ENCODE results near the gene MT1HL1.
"Not testable (repeated sequence)": the region's sequence is repeated elsewhere in the genome, so short reads cannot be mapped to it uniquely, and the experiment has no call there.

Gene MT1HL1

DNA sequence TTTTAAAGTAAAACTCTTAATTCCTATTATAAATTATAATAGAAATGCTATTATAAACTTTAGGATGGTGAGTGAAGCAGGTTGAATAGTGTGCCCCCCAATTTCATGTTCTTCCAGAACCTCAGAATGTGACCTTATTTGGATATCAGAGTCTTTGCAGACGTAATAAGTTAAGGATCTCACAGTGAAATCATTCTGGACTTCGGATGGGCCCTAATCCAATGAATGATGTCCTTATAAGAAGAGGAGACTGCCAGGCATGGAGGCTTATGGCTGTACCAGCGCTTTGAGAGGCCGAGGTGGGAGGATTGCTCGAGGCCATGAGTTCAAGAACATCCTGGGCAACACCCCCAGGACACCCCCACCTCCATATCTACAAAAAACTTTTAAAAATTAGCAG, 9.4 kb upstream of the MT1HL1 start:
- DNase-seq = no peak

DNA sequence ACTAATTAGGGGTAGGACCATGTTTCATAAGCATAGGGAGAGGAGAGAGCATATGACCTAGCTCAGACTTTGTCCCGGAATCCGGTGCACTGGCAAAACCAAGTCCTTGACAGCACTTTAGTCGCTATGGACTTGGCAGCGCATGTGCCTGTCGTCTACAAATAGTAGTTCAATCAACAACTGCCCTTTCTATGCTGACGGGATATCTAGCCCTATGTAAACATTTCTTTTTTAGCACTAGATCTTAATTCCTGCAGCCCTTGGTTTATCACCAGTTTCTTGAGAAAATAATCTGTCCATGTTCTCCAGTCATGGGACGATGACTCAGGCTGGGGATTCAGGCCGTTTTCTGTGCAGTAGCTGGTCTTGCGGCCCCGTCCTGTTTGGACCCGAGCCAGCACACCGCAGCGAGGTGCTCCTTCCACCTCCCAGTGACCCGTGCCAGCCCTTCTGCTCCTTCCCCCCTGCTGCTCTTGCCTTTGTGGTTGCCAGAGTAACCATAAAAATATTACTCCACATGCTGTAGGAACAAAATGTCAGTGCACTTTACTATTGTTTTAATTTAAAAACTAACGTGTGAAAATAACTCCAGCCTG, 8.6 kb upstream of the MT1HL1 start:
- peak; percentile 3 for DNase-seq

DNA sequence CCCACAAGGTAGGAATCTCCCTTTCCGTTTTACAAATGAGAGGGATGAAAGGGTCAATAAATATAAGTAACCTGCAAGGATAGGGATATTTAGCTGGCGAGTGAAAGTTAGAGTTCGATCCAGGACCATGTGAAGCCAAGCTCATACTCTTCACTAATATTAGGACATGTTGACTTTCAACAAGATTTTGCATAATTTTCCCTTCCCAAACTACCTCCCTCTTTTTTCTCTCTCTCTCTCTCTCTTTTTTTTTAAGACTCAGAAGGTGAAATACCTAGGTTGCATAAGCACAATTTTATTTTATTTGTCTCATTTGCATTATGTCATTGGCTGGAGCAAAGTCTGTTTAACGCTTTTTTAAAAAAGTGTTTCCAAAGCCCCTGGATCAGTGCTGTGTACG, 8.1 kb upstream of the MT1HL1 start:
- DNase-seq = no peak

DNA sequence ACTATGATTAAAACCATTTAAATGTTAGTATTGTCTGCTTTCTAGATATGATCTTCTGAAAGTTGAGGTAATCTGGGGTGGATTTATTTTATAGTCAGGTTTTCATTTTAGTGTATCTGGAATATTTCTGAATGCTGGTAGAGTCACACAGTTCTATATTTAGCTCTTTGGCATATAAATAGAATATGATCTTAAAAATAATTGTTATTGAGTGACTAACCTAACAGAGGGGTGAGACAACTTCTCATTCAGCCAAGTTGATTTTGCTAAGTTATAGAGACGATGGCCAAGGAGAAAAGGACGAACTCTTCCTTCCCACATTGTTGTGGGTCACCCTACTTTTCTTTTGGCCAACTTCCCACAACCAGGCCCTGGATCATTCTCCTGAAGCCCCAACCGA, 7.2 kb upstream of the MT1HL1 start:
- DNase-seq = no peak

DNA sequence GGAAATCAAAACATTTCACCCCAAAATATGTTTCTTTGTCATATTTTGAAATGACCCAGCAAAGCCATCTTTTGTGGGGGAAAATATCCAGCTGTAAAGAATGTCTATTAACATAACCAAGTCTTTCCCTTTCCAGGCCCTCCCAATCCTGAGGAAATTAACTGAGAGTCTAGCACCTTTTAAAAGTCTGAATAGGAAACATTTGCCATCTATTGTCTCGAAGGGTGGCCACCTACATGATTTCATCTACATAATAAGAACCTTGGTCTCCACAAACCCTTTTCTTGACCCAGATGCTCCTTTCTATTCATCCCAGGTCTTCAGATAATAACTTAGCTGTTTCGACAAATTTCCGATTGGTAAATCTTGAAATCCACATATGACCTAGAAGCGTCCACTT, 5.4 kb upstream of the MT1HL1 start:
- no peak for DNase-seq

DNA sequence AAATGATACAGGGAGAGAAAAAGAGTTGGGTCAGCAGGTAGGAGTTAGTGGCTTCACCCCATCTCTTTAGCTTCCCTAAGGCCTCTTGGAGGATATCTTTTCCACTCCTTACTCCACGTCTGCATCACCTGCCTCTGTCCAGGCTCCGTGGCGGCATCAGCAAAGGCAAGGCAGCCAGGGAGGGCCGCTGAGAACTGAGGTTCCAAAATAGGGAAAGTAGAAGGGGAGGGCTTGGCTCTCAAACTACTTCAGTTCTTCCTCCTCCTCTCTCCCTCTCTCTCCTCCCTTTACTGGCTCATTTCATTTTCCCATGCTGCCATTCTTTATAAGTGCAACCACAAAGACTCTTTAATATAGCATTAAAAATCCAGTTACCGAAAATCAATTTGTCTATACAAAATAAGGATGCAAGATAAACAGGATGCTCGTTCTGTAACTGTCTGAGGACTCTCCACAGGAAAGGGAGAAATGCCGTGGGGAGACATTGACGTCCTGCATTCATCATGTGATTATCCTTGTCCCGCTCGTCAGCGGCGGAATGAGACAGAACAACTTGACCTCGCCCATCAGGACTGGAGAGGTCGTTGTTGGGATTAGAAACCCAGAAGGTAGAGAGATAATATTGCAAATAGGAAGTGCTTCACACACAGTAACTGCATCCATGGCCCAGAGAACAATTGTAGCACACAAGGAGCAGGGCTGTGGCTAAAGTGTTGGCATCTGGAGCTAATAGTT, 3.1 kb upstream of the MT1HL1 start:
- no peak for DNase-seq

DNA sequence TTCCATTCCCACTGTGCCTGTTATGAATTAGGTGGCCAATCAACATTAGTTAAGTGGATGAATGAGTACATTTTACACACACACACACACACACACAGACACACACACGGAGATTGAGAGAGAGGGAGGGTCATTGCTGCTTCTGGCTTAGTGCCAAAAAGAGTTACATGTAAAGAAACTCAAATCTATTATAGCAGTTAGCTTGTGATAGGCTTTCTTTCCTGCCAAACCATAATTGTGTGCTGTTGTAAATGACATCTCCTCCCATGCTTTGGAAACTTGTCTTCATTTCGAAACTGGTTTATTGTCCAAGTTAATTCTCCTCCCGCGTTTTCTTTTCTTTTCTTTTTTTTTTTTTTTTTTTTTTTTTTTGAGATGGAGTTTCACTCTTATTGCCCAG, 1.4 kb upstream of the MT1HL1 start:
- DNase-seq = no peak

DNA sequence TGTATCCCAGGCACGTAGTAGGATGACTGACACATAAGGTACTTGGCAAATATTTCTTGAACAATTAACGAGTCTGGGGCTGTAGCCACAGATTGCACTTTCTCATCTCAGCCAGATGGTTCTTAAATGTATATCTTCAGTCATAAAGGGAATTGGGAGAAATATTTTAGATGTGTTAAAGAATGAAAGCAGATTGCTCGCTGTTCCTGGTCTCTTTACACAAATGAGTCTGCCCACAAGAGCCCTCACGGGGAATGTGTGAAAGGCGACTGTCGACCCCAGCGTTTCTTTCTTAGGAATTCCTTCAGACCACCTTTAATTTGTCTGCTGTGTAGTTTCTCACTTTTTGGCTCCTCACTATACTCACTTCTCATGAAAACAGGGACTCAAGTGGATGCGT, 725 bp downstream of the MT1HL1 start:
- no peak for DNase-seq

DNA sequence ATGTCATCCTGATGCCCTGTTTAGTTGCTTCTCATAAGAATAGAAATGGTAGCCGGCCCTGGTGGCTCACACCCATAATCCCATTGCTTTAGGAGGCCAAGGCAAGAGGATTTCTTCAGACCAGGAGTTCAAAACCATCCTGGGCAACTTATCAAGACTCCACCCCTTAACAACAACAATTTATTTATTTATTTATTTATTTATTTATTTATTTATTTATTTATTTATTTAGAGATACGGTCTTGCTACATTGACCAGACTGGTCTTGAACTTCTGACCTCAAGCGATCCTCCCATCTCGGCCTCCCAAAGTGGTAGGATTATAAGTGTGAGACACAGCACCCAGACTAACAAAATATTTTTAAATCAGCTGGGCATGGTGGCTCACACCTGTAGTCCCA, 4.0 kb downstream of the MT1HL1 start:
- no peak for DNase-seq

DNA sequence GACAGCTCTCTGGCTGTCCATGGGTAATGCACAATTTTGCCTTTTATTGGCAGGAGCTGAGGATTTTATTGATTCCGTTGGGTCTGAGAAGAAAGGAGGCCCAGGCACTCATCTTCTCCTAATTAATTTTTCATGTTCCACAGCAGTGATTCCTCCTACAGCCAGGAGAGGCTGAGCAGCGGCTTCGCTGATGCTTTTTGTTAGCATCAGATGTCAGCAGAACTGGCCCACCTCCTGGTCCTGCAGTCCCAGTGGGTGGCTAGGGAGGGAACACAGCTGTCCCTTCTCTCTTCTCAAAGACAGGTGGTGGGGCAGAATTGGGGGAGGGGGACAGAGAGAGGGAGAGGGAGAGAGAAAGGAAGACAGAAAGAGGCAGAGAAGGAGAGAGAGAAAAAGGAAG, 5.7 kb downstream of the MT1HL1 start:
- no peak for DNase-seq

DNA sequence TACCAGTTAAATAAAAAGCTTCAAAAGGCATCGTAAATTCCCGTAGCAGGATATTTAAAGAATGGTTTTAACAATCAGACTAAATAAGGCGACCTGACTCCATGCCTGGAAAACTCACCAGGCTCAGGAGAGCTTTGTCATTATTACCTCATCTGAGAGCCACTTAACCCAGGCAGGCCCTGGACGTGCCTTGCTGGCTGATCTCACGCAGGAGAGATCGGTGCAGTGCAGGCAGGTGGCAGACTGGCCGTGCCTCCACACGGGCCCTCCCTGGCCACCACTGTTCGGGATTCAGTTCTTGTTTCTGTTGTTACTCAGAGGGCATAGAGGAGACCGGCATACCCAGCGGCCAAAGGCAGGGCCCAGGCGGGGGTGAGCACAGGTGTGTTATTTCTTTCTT, 6.4 kb downstream of the MT1HL1 start:
- DNase-seq = no peak

DNA sequence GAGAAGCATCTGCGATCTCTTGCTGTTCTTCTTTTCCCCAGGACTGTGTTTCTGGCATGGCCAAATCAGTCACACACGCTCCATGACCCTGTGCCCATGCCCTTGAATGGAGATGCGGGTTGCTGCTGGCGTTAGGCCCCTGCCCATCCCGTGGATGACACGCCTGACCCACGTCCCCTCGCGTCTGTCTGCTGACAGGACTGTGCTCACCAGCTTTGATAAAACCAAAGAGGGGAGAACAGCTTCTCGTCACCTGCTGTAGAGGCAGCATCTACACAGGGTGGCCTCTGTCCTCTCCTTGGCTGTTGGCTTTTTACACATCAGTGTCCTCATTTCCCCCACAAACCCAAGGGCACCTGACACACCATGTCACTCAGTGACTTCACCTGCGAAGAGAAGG, 6.9 kb downstream of the MT1HL1 start:
- DNase-seq = no peak

DNA sequence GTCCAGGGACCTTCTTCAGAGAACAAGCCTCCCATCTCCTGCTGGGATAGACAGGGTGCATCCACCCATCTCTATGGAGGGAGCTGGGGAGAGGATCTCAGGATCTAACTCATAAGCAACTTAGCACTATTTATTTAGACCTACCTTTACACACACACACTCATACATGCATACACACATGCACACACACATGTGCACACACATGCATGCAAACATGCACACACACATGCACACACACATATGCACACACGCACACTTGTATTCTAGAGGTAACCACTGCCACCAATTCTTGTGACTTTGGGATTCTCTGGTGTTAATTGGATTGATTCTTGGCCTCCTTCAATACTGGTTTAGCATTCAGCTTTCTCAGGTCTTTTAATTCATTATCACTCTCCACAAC, 9.8 kb downstream of the MT1HL1 start:
- no peak for DNase-seq

DNA sequence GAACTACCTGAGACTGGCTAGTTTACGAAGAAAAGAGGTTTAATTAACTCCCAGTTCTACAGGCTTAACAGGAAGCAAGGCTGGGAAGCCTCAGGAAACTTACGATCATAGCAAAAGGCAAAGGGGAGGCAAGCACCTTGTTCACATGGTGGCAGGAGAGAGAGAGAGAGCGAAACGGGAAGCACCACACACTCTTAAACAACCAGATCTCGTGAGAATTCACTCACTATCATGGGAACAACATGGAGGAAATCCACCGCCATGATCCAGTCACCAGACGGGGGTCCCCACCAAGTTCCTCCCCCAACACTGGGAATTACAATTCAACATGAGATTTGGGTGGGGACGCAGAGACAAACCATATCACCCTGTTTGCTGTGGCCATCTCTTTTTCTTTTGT, 11.8 kb downstream of the MT1HL1 start:
- DNase-seq = no peak

DNA sequence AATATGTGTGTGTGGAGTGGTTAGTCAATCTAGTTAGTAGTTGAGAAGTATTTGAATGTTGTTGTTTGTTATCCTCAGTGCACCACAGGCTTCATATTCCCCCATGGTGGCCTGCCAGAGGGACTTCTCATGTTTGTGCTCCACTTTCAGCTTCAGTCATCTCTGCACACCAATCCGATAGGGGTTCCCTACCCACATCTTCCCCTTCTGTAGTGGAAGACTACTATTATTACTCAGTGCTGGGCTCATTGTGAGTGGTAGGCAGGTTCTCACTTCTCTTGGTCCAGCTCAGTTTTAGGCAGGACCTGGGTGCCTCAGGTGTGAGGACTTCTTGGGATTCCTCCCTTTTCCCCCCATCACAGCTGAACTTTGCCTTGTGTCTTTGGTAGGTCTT, 14.2 kb downstream of the MT1HL1 start:
- DNase-seq = no peak

DNA sequence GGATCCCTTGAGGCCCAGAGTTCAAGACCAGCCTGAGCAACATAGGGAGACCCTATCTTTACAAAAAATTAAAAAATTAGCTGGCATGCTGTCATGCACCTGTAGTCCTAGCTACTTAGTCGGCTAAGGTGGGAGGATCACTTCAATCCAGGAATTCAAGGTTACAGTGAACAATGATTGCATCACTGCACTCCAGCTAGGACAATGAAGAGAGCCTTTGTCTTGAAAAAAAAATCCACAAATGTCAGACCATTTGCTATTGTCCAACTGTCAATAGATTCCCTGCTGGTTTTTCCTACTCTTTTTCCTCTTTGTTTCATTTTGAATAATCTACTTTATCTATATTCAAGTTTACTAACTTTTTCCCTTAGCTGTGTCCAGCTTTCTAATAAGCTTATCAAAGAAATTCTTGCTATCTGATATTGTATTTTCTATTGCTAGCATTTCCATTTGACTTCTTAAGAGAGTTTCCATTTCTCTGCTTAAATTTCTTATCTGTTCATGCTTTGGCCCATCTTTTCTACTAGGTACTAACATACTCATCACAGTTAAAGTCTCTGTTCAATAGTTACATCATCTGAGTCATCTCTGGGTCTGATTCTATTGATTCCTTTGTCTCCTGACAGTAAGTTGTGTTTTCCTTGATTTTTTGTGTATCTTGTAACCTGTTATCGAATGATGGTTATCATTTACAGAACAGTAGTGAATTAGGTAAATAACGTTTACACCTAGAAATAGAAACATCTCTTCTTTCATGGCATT, 14.8 kb downstream of the MT1HL1 start:
- DNase-seq = no peak

DNA sequence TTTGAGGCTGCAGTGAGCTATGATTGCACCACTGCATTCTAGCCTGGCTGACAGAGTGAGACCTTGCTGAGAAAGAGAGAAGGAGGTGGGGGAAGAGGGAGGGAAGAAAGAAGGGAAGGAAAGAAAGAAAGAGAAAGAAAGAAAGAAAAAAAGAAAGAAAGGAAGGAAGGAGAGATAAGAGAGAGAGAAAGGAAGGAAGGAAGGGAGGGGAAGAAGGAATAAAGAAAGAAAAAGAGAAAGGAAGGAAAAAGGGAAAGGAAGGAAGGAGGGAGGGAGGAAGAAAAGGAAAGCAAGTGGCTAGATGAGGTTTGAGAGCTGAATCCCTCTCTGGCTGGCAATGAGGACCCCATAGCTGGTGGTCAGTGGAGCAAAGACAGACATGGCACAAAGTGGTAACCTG, 20.4 kb downstream of the MT1HL1 start:
- DNase-seq = no peak

DNA sequence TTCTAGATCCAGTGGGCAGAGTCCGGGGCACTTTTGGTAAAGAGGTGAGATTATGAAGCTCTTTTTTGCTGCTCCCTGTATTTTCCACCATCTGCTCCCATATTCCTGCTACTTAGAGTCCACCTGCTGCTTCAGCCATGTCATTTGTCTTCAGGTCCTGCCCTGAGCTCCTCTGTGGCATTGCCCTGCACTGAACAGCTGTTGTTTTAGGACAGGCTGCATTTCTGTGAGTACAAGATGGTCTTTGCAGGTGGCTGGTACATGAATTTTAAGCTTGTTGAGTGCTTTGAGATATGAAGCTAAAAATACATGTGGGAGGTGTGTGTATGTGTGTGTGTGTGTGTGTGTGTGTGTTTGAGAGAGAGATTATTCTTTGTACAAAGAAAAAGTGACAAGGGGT, 21.9 kb downstream of the MT1HL1 start:
- no peak for DNase-seq

DNA sequence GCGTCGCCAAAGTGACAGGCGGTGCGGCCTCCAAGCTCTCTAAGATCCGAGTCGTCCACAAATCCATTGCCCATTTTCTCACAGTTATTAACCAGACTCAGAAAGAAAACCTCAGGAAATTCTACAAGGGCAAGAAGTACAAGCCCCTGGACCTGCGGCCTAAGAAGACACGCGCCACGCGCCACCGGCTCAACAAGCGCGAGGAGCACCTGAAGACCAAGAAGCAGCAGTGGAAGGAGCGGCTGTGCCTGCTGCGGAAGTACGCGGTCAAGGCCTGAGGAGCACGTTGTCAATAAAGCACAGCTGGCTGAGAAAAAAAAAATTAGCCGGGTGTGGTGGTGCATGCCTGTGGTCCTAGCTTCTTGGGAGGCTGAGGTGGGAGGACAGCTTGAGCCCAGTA, 22.8 kb downstream of the MT1HL1 start:
- not testable (repeated sequence) for DNase-seq

DNA sequence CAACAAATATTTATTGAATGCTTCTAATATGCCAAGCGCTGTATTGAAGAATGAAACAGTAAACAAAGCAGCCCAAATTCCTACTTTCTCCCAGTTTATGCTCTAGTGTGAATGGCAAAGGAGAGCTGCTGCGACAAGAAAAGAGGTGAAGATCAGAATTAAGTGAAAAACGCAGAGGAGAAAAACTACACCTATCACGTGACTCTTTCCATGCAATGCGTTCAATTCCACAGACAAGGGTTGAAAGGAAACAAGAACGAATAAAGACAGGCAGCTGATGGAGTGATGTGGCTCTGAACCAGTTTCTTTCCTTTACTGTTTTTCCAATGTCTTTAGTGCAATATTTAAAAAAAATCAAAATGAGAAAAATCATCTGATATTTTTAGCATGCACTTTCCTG, 23.6 kb downstream of the MT1HL1 start:
- DNase-seq = no peak

DNA sequence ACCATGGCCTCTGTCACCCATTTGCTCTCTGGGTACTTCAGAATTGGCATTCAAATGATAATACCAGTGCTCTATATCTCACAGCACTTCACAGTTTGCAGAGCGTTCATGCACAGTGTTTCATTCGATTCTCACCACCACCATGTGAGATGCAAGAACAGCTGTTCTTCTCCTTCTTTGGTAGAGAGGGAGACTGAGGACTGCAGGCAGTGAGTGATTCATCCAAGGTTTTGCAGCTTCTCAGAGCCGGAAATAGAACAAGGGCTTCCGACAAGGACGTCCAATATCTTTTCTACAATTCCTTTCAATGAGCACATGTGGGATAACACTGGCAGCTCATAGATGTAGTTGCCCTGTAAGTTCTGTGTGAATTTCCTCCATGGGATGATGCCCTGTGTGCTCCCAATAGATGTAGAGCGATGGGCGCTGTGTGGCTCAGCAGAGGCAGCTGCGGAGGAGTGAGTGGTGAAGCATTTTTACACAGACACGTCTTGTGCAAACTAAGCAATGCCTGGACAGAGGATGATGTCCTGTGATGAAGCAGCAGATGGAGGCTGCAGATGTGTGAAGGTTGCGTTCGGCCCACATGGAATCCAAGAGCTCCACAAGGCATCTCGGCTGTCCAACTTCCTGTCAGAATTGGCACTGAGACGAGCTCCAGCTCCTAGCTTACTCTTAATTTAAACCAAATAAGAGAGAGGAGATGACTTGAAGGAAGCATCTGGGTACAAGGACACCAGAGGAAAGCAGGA, 24.9 kb downstream of the MT1HL1 start:
- no peak for DNase-seq

DNA sequence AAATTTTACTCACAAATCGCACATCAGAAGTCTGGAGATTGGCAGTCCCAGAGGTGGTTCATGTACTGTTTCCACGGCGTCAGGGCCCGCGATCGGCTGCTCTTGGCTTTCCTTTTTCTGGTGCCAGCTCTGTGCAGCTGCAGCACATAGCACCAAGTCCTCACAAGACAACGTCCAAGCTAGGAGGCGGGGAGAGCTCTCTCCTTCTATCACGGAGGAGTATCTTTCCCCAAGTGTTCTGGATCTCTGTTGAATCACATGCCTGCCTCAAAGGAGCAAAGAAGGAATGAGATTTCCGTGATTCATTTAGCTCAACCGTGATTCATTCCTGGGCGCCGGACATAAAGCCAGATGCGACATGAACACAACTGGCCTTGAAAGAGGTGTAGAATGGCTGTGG, 25.5 kb downstream of the MT1HL1 start:
- DNase-seq = no peak

DNA sequence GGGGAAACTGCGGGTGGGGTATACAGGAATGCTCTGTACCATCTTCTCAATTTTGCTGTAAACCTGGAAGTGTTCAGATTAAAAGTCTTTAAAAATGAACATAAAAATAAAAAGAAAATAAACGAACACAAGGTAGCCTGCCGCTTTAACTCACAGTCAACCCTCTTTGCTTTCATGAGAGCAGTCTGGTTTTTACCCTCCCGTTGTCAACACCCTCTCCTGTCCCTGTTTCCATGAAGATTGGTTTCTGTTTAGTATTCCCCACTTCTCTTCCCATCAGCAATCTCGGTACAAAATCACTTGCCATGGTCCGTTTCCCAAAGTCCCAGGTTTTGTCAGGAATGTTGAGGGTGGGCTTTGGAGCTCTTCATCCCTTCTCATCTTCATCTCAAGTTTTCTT, 28.8 kb downstream of the MT1HL1 start:
- DNase-seq = no peak

DNA sequence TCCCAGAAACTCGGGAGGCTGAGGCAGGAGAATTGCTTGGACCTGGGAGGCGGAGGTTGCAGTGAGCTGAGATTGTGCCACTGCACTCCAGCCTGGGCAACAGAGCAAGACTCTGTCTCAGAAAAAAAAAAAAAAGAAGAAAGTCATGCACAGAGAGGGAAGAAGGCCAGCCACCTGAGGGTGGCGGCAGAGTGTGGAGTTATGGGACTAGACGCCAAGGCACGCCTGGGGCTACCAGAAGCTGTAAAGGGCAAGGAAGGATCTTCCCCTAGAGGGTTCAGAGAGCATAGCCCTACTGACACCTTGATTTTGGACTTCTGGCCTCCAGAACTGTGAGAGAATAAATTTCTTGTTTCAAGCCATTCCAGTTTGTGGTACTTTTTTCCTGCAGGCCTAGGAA, 30.2 kb downstream of the MT1HL1 start:
- DNase-seq = not testable (repeated sequence)
